Fibroblast of the aortic adventitia (primary cell): ENCODE data around the gene LYPLA2. TPM values are rescaled to one million over a fixed set of nuclear protein-coding genes. Genes with fewer than 3 reads are reported as not detected.
A peak's percentile ranks its signal among the peaks of the same experiment; 100 is the strongest.
"Not testable (repeated sequence)": the region's sequence is repeated elsewhere in the genome, so short reads cannot be mapped to it uniquely, and the experiment has no call there.

Experiments used
- DNase-seq: peaks from one replicate; pipeline ENCODE4 v3.0.0-alpha.2; 2010; ENCODE audit warnings: low read depth
- H3K4me3 ChIP-seq: 2 replicates; pipeline ENCODE4 v1.5.1; 2011; ENCODE audit warnings: low read depth, mild to moderate bottlenecking, control low read depth, low read length, moderate library complexity
- total RNA-seq: library from RNA; depleted of rRNA; stranded (reverse); fragments of >200 nt; gene quantifications from 2 replicates; pipeline ENCODE4 v1.2.3, GENCODE V29; 2012; ENCODE audit warnings: low replicate concordance
- TF ChIP-seq, protein P1 (sequence below): IDR thresholded peaks from 2 replicates; pipeline ENCODE4 v1.5.1; 2011; ENCODE audit warnings: mild to moderate bottlenecking, low read length, control low read depth, inconsistent platforms; ENCODE audit not compliant: insufficient read depth

LYPLA2 gene
- total RNA-seq, 1 donor: 39.9 TPM

DNA sequence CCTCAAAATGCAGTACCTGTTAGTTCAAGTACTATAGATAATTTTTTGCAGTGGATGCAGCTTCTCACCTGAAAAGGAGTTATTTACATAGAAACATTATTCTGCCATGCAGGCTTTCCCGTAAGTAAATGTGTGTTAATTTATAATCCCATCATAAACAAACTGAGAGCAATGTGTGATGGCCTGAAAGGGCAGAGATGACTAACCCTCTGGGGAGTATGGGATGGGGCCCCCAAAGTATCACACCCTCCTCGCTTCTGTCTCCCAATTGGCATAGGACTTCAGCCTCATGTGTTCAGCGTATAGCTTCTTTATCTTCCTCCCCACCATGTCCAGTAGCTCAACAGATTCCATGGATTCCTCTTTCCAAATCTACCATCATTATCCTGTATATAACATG is 26.7 kb downstream of the LYPLA2 start:
- H3K4me3 ChIP-seq: no peak overlapping the region
- TF ChIP-seq, protein P1, sequence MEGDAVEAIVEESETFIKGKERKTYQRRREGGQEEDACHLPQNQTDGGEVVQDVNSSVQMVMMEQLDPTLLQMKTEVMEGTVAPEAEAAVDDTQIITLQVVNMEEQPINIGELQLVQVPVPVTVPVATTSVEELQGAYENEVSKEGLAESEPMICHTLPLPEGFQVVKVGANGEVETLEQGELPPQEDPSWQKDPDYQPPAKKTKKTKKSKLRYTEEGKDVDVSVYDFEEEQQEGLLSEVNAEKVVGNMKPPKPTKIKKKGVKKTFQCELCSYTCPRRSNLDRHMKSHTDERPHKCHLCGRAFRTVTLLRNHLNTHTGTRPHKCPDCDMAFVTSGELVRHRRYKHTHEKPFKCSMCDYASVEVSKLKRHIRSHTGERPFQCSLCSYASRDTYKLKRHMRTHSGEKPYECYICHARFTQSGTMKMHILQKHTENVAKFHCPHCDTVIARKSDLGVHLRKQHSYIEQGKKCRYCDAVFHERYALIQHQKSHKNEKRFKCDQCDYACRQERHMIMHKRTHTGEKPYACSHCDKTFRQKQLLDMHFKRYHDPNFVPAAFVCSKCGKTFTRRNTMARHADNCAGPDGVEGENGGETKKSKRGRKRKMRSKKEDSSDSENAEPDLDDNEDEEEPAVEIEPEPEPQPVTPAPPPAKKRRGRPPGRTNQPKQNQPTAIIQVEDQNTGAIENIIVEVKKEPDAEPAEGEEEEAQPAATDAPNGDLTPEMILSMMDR: no peak
- DNase-seq: no peak

DNA sequence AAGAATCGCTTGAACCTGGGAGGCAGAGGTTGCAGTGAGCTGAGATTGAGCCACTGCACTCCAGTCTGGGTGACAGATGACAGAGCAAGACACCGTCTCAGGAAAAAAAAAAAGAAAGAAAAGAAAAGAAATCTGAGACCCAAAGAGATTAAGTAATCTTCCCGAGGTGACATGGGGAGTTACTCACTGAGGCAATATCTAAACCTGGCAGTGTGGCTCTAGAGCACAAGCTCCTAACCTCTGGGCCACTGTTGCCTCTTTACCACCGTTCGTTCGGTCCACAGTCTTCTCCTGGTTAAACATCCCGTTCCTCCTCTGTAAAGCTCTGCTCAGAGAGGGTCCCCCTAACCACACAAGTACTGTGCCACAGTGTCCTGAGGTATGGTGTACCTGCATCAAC is 32.8 kb downstream of the LYPLA2 start:
- no peak for DNase-seq
- peak overlapping the region; percentile 77 for H3K4me3 ChIP-seq
- TF ChIP-seq, protein P1: no peak

DNA sequence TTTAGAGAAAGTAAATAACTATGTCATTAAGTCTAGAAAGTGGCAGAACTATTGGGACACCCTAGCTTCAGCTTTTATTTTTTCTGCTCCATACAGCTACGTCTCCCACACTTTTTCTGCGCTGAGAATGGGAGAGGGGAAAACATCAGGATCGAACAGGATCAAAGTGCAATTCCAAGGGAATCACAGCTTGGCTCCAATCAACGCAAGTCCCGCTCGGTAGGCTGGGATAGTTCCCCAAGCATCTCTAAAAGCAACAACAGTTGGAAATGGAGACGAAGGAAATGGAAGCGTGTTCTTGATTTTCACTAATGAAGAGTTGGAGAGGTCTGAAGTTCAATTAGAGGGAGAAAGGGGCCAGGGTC is 33.7 kb downstream of the LYPLA2 start:
- TF ChIP-seq, protein P1: no peak
- peak; percentile 18 for DNase-seq
- H3K4me3 ChIP-seq: peak overlapping the region; percentile 77

DNA sequence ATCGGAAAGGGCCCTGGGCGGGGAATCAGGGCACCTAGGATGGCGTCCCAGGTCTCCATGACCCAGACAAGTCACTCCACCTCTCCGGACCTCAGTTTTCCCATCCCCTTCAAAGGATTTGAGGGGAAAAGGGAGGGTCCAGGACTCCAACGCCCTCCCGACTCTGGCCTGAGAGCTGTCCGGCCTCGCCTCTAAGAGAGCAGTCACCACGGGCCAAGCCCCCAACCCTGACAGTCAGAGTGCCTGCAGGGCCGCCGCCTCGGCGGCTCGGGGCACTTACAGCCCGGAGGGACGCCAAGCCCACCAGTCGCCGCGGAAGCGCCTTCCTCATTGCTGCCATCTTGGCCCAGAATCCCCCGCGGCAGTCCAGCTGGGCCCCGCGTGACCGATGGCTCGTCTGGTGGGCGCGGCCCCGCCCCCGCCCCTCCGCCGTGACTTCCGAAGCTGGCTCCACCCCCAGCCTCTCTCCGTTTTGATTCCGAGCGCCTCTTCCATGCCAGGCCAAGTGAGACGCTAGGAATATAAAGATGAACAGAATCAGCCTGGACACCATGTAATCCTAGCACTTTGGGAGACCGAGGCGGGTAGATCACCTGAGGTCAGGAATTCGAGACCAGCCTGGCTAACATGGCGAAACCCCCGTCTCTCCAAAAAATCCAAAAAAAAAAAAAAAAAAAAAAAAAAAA is 34.3 kb downstream of the LYPLA2 start, which contains the start of gene HMGCL:
HMGCL (minus strand) TSS at position 354 of the 686 bp plus-strand sequence; CDS start at position 340, 14 bp downstream.
- TF ChIP-seq, protein P1: no peak
- DNase-seq: peak; percentile 87
- H3K4me3 ChIP-seq: peak within 1 kb of the TSS; percentile 77

DNA sequence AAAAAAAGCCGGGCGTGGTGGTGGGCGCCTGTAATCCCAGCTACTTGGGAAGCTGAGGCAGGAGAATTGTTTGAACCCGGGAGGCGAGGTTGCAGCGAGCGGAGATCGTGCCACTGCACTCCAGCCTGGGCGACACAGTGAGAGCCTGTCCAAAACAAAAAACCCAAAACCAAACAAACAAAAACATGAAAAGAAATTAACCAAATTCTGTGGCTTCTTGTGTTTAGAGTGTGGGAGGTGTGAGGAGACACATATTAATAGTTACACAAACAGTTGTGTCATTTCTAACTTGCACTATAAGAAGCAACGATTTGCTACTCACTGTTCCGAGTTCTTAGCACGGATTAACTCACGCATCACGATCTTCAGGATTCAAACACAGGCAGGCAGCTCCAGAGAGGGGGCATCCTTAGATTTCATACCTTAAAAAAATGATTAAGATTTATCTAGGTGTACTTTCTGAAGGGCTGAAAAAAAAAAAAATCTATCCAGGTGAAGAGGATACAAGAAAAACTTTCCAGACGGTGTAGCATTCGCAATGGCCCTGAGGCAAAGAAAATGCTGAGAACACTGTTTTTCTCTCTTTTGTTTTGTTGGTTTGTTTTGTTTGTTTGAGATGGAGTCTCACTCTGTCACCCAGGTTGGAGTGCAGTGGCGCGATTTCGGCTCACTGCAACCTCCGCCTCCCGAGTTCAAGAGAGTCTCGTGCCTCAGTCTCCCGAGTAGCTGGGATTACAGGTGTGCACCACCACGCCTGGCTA is 35.0 kb downstream of the LYPLA2 start:
- DNase-seq: peak; percentile 8
- no peak overlapping the region for H3K4me3 ChIP-seq

DNA sequence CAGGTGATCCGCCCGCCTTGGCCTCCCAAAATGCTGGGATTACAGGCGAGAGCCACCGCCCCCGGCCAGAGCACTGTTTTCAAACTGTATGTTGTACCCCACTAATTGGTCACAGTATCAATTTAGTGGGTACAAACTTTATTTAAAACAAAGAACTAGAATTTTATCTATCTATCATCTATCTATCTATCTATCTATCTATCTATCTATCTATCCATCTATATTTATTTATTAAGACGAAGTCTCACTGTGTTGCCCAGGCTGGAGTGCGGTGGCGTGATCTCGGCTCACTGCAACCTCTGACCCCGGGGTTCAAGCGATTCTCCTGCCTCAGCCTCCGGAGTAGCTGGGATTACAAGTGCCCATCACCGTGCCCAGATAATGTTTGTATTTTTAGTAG is 35.6 kb downstream of the LYPLA2 start:
- not testable (repeated sequence) for DNase-seq, H3K4me3 ChIP-seq

More for the DNA sequence above, 35.0 kb downstream of the LYPLA2 start:
- TF ChIP-seq, protein P1: no peak

DNA sequence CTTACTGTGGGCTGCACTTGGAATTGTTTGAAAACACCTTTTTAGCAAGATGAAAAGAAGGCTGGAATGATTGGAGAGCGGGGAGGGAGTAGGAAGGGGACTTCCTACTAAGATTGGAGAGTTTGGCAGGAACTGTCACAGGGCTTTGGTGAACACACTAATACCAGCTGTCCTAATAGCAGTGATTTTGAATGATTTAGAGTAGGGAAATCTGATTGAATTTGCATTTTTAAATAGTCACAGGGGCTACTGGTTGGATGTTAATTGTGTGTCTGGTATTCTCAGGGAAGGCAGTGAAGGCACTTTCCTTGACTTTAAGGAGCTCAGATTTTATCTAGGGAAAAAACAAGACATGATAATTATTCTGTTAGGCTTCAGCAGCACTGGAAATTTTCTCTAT is 36.8 kb downstream of the LYPLA2 start:
- DNase-seq: no peak
- TF ChIP-seq, protein P1: no peak
- H3K4me3 ChIP-seq: no peak overlapping the region

DNA sequence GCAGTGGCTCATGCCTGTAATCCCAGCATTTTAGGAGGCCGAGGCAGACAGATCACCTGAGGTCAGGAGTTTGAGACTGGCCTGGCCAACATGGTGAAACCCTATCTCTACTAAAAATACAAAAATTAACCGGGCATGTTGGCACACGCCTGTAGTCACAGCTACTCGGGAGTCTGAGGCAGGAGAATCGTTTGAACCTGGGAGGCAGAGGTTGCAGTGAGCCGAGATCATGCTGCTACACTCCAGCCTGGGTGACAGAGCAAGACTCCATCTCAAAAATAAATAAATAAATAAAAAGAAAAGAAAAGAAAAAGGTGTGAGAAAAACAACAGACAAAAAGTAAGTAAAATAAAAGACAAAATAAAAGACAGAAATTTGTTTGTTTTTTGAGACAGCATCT is 43.2 kb downstream of the LYPLA2 start:
- not testable (repeated sequence) for H3K4me3 ChIP-seq

More for the DNA sequence above, 43.2 kb downstream of the LYPLA2 start:
- DNase-seq: not testable (repeated sequence)
